Hematopoietic multipotent progenitor cell treated with erythropoietin and hydrocortisone succinate and interleukin-3 and kit ligand, for 15 days (in vitro differentiated cells): Measurements from ENCODE around the gene CFB.
"Not testable (repeated sequence)": the region's sequence is repeated elsewhere in the genome, so short reads cannot be mapped to it uniquely, and the experiment has no call there.

ENCODE experiments used
- DNase-seq: peaks from one replicate; pipeline ENCODE4 v3.0.0-alpha.2; 2015; ENCODE audit warnings: low spot score

The CFB gene

GRCh38 chr6:31911826-31912585, 33.9 kb upstream of the CFB start:
- no peak for DNase-seq

GRCh38 chr6:31915351-31915750, 30.5 kb upstream of the CFB start:
- DNase-seq = no peak

GRCh38 chr6:31915756-31916155, 30.1 kb upstream of the CFB start:
- DNase-seq = no peak

DNA sequence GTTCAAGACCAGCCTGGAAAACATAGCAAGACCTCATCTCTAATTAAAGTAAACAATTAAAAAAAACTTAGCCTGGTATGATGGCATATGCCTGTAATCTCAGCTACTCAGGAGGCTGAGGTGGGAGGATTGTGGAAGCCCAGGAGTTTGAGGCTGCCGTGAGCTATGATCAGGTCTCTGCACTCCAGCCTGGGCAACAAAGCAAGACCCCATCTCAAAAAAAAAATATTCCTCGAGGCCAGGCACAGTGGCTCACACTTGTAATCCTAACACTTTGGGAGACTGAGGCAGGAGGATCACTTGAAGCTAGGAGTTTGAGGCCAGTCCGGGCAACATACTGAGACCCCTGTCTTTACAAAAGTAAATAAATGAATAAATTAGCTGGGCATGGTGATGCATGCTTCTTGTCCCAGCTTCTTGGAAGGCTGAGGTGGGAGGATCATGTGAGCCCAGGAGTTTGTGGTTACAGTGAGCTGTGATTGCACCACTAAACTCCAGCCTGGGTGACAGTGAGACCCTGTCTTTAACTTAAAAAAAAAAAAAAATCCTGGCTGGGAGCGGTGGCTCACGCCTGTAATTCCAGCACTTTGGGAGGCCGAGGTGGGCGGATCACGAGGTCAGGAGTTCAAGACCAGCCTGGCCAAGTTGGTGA, 27.7 kb upstream of the CFB start:
- no peak for DNase-seq

DNA sequence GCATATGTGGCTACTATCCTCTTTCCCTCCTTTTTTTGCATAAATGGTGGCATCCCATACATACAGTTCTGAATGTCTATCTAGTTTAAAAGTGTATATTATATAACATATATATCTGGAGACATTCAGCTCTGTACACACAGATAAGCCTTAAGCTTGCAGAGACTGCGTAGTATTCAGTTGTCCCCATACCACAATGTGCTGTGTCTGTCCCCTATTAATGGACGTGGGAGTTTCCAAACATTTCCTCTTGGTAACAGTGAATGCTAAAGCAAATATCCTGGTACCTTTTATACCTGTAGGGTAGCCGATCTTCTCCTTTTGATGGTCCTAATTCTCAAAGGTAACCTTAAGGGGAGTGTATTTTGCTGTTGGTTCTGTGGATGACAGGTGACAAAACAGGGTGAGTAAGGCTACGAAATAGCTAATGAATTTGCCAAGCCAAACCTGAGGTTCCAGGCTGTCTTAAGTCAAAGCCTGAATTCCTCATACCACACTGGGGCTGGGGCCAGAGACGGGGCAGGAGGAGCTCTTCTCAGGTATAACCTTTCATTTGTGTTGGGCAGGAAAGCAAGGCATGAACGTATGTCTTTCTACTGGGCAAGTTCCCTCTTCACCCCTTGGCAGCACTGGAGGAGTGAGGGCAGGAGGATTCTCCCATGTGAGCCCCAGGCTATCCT, 26.1 kb upstream of the CFB start:
- no peak for DNase-seq

- no peak for DNase-seq
Observed at GRCh38 chr6:31920811-31921210, 25.1 kb upstream of the CFB start.

- DNase-seq = no peak
Observed at GRCh38 chr6:31922942-31923341, 23.0 kb upstream of the CFB start.

- no peak for DNase-seq
Observed at GRCh38 chr6:31927242-31927862, 18.5 kb upstream of the CFB start, which contains the start of gene C2. Gene C2 (plus strand): TSS chr6:31927717. CDS start chr6:31927753, 36 bp downstream.

DNA sequence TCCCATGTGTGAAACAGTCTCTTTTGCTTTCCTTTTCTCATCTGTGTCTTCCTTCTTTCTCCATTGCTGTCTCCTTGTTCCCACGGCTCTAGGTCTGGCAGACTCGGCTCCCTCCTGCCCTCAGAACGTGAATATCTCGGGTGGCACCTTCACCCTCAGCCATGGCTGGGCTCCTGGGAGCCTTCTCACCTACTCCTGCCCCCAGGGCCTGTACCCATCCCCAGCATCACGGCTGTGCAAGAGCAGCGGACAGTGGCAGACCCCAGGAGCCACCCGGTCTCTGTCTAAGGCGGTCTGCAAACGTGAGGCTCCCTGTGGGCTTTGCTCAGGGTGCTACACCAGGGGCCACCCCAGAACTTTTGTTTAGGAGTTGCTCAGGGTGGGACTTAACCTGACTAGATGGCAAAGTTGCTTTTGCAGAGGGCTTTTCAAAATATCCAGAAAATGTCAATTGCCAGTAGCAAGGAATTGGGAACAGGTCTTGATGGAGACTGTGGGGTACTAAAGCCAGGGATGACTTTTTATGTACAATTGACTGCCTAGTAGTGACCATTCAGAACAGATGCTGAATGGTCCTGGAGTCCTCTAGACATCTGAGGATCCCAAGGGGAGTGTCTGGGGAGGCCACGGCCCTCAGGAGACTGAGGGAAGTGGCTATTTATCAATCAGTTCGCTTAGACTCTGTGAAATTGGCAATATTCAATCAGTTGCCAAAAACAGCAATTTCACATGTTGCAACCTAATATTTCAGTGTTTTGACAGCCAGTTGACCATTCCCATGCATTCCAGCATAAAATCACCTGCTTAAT, 17.8 kb upstream of the CFB start:
- DNase-seq = no peak

DNA sequence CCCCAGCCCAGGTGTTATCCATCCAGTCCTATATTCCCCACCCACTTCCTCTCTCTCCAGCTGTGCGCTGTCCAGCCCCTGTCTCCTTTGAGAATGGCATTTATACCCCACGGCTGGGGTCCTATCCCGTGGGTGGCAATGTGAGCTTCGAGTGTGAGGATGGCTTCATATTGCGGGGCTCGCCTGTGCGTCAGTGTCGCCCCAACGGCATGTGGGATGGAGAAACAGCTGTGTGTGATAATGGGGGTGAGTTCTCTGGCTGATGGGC, 17.3 kb upstream of the CFB start:
- DNase-seq = no peak

DNA sequence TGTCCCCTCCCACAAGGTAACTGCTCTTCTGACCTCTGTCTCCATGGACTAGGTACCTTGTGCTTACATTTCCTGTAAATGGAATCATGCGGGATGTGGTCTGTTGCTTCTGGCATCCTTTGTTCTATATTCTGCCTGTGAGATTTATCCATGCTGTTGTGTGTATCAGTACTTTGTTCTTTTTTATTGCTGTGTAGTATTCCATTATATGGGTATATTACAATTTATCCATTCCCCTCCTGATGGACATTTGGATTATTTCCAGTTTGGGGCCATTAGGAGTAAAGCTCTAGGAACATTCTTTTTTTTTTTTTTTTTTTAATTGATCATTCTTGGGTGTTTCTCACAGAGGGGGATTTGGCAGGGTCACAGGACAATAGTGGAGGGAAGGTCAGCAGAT, 14.9 kb upstream of the CFB start:
- no peak for DNase-seq

DNA sequence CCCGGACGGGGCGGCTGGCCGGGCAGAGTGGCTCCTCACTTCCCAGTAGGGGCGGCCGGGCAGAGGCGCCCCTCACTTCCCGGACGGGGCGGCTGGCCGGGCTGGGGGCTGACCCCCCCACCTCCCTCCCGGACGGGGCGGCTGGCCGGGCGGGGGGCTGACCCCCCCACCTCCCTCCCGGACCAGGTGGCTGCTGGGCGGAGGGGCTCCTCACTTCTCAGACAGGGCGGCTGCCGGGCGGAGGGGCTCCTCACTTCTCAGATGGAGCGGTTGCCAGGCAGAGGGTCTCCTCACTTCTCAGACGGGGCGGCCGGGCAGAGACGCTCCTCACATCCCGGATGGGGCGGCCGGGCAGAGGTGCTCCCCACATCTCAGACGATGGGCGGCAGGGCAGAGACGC, 13.8 kb upstream of the CFB start:
- DNase-seq = not testable (repeated sequence)

GRCh38 chr6:31933537-31933936, 12.4 kb upstream of the CFB start:
- no peak for DNase-seq

GRCh38 chr6:31935021-31935420, 10.9 kb upstream of the CFB start:
- DNase-seq = no peak

DNA sequence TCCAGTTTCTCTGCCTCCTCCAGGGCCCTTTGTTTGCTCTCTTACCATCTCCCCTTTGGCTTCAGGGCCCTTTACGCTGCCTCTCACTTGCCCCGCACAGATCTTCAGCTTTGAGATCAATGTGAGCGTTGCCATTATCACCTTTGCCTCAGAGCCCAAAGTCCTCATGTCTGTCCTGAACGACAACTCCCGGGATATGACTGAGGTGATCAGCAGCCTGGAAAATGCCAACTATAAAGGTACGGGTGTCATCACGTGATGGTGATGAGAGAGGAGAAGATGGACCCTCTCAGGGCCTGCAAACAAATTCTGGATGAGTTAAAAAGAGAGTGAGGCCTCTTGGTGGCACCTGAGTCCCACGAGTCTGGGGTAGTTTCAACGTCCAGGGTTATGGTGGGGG, 10.1 kb upstream of the CFB start:
- no peak for DNase-seq

GRCh38 chr6:31940256-31940664, 5.6 kb upstream of the CFB start:
- DNase-seq = no peak

DNA sequence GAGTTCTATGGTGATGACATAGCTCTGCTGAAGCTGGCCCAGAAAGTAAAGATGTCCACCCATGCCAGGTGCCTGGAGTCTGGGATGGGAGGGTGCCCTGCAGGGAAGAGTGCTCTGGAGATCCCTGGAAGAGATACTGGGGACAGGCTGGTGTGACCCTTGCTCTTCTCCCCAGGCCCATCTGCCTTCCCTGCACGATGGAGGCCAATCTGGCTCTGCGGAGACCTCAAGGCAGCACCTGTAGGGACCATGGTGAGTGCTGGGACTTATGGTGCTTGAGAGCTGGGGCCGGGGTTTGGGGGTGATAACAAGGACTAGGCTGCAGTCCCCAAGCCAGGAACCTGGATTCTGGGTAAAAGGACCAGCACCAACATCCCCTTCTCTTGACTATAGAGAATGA, 2.2 kb upstream of the CFB start:
- no peak for DNase-seq

DNA sequence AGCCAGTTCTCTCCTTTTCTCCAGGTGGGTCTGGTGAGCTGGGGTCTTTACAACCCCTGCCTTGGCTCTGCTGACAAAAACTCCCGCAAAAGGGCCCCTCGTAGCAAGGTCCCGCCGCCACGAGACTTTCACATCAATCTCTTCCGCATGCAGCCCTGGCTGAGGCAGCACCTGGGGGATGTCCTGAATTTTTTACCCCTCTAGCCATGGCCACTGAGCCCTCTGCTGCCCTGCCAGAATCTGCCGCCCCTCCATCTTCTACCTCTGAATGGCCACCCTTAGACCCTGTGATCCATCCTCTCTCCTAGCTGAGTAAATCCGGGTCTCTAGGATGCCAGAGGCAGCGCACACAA, 765 bp upstream of the CFB start:
- no peak for DNase-seq

- no peak for DNase-seq
Observed at GRCh38 chr6:31946370-31946885, 533 bp downstream of the CFB start.

DNA sequence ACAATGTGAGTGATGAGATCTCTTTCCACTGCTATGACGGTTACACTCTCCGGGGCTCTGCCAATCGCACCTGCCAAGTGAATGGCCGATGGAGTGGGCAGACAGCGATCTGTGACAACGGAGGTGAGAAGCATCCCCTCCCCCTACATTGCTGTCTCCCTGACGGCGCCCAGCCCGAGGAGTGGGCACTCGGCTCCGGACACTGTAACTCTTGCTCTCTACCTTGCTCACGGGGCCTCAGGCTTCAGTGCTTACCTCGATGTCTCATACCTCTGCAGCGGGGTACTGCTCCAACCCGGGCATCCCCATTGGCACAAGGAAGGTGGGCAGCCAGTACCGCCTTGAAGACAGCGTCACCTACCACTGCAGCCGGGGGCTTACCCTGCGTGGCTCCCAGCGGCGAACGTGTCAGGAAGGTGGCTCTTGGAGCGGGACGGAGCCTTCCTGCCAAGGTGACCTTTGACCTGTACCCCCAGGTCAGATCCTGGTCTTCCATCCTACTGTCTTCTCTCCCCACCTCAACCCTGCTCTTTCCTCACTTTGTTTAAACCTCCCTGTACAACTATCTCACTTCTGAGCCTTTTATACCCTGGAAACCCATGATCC, 1.3 kb downstream of the CFB start:
- no peak for DNase-seq

GRCh38 chr6:31947864-31948263, 2.0 kb downstream of the CFB start:
- DNase-seq = no peak

DNA sequence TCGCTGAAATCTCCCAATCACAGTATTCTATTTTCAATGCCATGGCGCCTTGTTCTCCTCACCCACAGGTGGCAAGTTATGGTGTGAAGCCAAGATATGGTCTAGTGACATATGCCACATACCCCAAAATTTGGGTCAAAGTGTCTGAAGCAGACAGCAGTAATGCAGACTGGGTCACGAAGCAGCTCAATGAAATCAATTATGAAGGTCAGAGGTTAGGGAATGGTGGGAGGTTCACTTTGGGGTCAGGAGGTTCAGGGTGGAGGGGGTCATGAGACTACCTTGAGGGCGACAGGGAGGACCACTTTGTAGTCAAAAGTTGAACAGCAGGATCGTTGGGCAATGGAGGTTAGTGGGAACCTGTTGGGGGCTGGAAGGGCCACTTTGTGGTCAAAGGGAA, 2.4 kb downstream of the CFB start:
- DNase-seq = no peak
